ENCODE results near the gene CA12. TPM values are rescaled to one million over a fixed set of nuclear protein-coding genes. Genes with fewer than 3 reads are reported as not detected.

CA12 gene
- total and polyA plus RNA-seq, 2 of the 8 experiments (the other 6 are each of a cell fraction or from before 2014, with no cell fraction given) = 4.7 to 4.9 TPM

- no peak overlapping the region for H3K23ac ChIP-seq (ENCODE audit: insufficient read length)
- H2BK20ac ChIP-seq (ENCODE audit: low read length) = no peak overlapping the region
- no peaks in the 10 kb centered on the region for H3K27me3 ChIP-seq (replicated peaks in 1 of 4; ENCODE audit: control insufficient read depth in 3 of 4, extremely low read depth in 1 of 4, insufficient read depth in 3 of 4, low read length in 3 of 4)
- H4K8ac ChIP-seq (ENCODE audit: extremely low read depth, insufficient read depth, low read length) = no peak overlapping the region
- H2BK12ac ChIP-seq (ENCODE audit: low read depth, low read length) = no peak overlapping the region
- H3K14ac ChIP-seq (ENCODE audit: insufficient read length) = no peak overlapping the region
- no peak overlapping the region for H2BK15ac ChIP-seq (ENCODE audit: low read length)
- DNase-seq (ENCODE audit: low read depth in 1 of 2, low spot score in 2 of 2) (no peak), FAIRE-seq (no peak)
- no peak overlapping the region for H4K5ac ChIP-seq (ENCODE audit: insufficient read length, low read depth, low read length)
- no peak overlapping the region for H3K4me2 ChIP-seq (ENCODE audit: insufficient read depth in 1 of 2, low read depth in 2 of 2, low read length in 2 of 2)
- no peaks in the 10 kb centered on the region for H4K20me1 ChIP-seq (replicated peaks in 1 of 2; ENCODE audit: control insufficient read depth in 1 of 2, insufficient read depth in 2 of 2, low read length in 2 of 2)
- no peaks in the 10 kb centered on the region for H3K36me3 ChIP-seq (ENCODE audit: control insufficient read depth in 2 of 4, insufficient read depth in 4 of 4, low read length in 3 of 4)
- POLR2A ChIA-PET (ENCODE audit: partially characterized antibody) = no interaction called here
- H3K4ac ChIP-seq (replicated peaks; ENCODE audit: insufficient read length, low read depth, low read length) = no peak overlapping the region
- CTCF ChIA-PET (ENCODE audit: partially characterized antibody) = interaction anchor here (0.6 kb wide), 1 partner anchor 52 kb away, joined by 3 read pairs; no protein-coding TSS in a partner anchor
- no peak overlapping the region for H3K56ac ChIP-seq (replicated peaks; ENCODE audit: insufficient read length, low read depth, low read length)
- H3K9me3 ChIP-seq (ENCODE audit: insufficient read depth in 2 of 2, low read depth in 1 of 2, low read length in 1 of 2) = no peaks in the 10 kb centered on the region
- no peak overlapping the region for H2AK5ac ChIP-seq (ENCODE audit: low read depth, low read length)
- H3K18ac ChIP-seq (ENCODE audit: extremely low read depth, low read length) = no peak overlapping the region
- no peak overlapping the region for H4K91ac ChIP-seq (replicated peaks; ENCODE audit: insufficient read length, low read length)
- H3K27ac ChIP-seq (ENCODE audit: low read depth, low read length) = no peak overlapping the region
- no peak overlapping the region for H3K4me3 ChIP-seq (ENCODE audit: extremely low read depth in 1 of 4, insufficient read depth in 2 of 4, low read depth in 3 of 4, low read length in 4 of 4)
- no peak overlapping the region for H2BK5ac ChIP-seq (ENCODE audit: low read depth, low read length)
- H3K4me1 ChIP-seq (replicated peaks in 1 of 4; ENCODE audit: control insufficient read depth in 3 of 4, insufficient read depth in 4 of 4, low read length in 3 of 4) = no peaks in the 10 kb centered on the region
- 89% methylated on average over 5 of the region's 5 CpGs; no CpG with 5 or more reads in 1 of the 2 experiments for WGBS, 2 experiments (ENCODE audit: extremely low coverage in 1 of 2, insufficient coverage in 1 of 2, insufficient read length in 1 of 2, insufficient replicate concordance in 2 of 2, low coverage in 1 of 2, low lambda C conversion rate in 2 of 2, missing lambda C conversion rate in 1 of 2)
- no peaks in the 10 kb centered on the region for H3K79me1 ChIP-seq (ENCODE audit: low read depth, low read length)
- H3K23me2 ChIP-seq (ENCODE audit: low read depth, low read length) = no peaks in the 10 kb centered on the region
- no peak overlapping the region for H2AFZ ChIP-seq (ENCODE audit: low read length)
- H3K9ac ChIP-seq (replicated peaks in 1 of 4; ENCODE audit: extremely low read depth in 1 of 4, low read depth in 3 of 4, low read length in 3 of 4) = no peak overlapping the region
- H2BK120ac ChIP-seq (replicated peaks; ENCODE audit: low read depth, low read length) = no peak overlapping the region
- H3K79me2 ChIP-seq (ENCODE audit: control insufficient read depth in 1 of 2, insufficient read depth in 2 of 2, low read length in 2 of 2) = no peaks in the 10 kb centered on the region
- no peak for TF ChIP-seq SRF (IDR thresholded peaks at IDR 0.05; ENCODE audit: low read depth, low read length)
- TF ChIP-seq SIRT6 (IDR thresholded peaks at IDR 0.05; ENCODE audit: low read length) = no peak
- TF ChIP-seq YY1 (IDR thresholded peaks at IDR 0.05; ENCODE audit: low read depth, low read length) = no peak
These were observed 26.0 kb upstream of the CA12 start for GRCh38 chr15:63407612-63408011.
